HCT116 (cell line): Measurements from ENCODE around the gene NCAN.

Experiments used
- EZH2 ChIP-seq: fragments of 200-600 bp; sonication (generic); IDR thresholded peaks from 2 replicates; pipeline ENCODE4 v1.6.1; 2017; ENCODE audit warnings: antibody characterized with exemption, mixed run types
- JUND ChIP-seq: IDR thresholded peaks from 2 replicates; pipeline ENCODE4 v1.6.1; 2012
- POLR2A ChIP-seq: IDR thresholded peaks from 2 replicates; pipeline ENCODE4 v1.7.0; 2011; ENCODE audit warnings: borderline replicate concordance; ENCODE audit not compliant: insufficient read depth, insufficient read length; ENCODE audit errors: extremely low read depth
- SP1 ChIP-seq: IDR thresholded peaks from 2 replicates; pipeline ENCODE4 v1.6.1; 2012; ENCODE audit warnings: low read depth
- TF ChIP-seq, protein P1 (sequence below), 3 experiments: fragments of 200-600 bp in 1 of 3; sonication (generic) in 1 of 3; IDR thresholded peaks in 2 of 3; conservative IDR thresholded peaks in 1 of 3; 2 replicates each; pipeline ENCODE4 v1.5.1; 2012 to 2017; ENCODE audit warnings: low read depth in 2 of 3, low read length in 2 of 3, antibody characterized with exemption in 1 of 3, borderline replicate concordance in 1 of 3, control low read depth in 1 of 3, mild to moderate bottlenecking in 1 of 3, mixed read lengths in 1 of 3, mixed run types in 1 of 3, moderate library complexity in 1 of 3; ENCODE audit not compliant: insufficient read depth in 1 of 3
- TF ChIP-seq, protein P2 (sequence below): IDR thresholded peaks from 2 replicates; pipeline ENCODE4 v1.6.1; 2012; ENCODE audit warnings: low read depth
- TF ChIP-seq, protein P3 (sequence below): IDR thresholded peaks from 2 replicates; pipeline ENCODE4 v1.6.1; 2011; ENCODE audit warnings: mild to moderate bottlenecking, low read length, moderate library complexity; ENCODE audit not compliant: insufficient replicate concordance; ENCODE audit errors: extremely low read depth

DNA sequence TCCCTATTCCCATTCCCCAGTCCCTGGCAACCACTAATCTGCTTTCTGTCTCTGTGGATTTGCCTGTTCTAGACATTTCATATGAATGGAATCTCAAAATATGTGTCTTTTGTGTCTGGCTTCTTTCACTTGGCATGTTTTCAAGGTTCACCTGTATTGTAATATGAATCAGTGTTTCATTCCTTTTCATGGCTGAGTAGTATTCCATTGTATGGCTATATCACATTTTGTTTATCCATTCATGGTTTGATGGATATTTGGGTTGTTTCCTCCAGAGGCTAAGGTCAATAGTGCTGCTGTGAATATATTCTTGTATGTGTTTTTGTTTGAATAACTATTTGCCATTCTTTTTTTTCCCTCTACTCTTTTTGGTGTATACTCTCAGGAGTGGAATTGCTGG, 24.4 kb downstream of the NCAN start:
- TF ChIP-seq EZH2, result no peak
- TF ChIP-seq, protein P1, sequence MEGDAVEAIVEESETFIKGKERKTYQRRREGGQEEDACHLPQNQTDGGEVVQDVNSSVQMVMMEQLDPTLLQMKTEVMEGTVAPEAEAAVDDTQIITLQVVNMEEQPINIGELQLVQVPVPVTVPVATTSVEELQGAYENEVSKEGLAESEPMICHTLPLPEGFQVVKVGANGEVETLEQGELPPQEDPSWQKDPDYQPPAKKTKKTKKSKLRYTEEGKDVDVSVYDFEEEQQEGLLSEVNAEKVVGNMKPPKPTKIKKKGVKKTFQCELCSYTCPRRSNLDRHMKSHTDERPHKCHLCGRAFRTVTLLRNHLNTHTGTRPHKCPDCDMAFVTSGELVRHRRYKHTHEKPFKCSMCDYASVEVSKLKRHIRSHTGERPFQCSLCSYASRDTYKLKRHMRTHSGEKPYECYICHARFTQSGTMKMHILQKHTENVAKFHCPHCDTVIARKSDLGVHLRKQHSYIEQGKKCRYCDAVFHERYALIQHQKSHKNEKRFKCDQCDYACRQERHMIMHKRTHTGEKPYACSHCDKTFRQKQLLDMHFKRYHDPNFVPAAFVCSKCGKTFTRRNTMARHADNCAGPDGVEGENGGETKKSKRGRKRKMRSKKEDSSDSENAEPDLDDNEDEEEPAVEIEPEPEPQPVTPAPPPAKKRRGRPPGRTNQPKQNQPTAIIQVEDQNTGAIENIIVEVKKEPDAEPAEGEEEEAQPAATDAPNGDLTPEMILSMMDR (IDR thresholded peaks at IDR 0.05 in 2 of 3, conservative IDR thresholded peaks at IDR 0.05 in 1 of 3; ENCODE audit: borderline replicate concordance in 1 of 3, insufficient read depth in 1 of 3, low read depth in 2 of 3, low read length in 2 of 3), result no peak
- TF ChIP-seq JUND, result no peak
- TF ChIP-seq, protein P2, sequence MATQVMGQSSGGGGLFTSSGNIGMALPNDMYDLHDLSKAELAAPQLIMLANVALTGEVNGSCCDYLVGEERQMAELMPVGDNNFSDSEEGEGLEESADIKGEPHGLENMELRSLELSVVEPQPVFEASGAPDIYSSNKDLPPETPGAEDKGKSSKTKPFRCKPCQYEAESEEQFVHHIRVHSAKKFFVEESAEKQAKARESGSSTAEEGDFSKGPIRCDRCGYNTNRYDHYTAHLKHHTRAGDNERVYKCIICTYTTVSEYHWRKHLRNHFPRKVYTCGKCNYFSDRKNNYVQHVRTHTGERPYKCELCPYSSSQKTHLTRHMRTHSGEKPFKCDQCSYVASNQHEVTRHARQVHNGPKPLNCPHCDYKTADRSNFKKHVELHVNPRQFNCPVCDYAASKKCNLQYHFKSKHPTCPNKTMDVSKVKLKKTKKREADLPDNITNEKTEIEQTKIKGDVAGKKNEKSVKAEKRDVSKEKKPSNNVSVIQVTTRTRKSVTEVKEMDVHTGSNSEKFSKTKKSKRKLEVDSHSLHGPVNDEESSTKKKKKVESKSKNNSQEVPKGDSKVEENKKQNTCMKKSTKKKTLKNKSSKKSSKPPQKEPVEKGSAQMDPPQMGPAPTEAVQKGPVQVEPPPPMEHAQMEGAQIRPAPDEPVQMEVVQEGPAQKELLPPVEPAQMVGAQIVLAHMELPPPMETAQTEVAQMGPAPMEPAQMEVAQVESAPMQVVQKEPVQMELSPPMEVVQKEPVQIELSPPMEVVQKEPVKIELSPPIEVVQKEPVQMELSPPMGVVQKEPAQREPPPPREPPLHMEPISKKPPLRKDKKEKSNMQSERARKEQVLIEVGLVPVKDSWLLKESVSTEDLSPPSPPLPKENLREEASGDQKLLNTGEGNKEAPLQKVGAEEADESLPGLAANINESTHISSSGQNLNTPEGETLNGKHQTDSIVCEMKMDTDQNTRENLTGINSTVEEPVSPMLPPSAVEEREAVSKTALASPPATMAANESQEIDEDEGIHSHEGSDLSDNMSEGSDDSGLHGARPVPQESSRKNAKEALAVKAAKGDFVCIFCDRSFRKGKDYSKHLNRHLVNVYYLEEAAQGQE, result no peak
- TF ChIP-seq POLR2A, result no peak
- TF ChIP-seq SP1, result no peak
- TF ChIP-seq, protein P3, sequence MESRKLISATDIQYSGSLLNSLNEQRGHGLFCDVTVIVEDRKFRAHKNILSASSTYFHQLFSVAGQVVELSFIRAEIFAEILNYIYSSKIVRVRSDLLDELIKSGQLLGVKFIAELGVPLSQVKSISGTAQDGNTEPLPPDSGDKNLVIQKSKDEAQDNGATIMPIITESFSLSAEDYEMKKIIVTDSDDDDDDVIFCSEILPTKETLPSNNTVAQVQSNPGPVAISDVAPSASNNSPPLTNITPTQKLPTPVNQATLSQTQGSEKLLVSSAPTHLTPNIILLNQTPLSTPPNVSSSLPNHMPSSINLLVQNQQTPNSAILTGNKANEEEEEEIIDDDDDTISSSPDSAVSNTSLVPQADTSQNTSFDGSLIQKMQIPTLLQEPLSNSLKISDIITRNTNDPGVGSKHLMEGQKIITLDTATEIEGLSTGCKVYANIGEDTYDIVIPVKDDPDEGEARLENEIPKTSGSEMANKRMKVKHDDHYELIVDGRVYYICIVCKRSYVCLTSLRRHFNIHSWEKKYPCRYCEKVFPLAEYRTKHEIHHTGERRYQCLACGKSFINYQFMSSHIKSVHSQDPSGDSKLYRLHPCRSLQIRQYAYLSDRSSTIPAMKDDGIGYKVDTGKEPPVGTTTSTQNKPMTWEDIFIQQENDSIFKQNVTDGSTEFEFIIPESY, result no peak
